ENCODE data around the gene IDH3B. TPM values are rescaled to one million over a fixed set of nuclear protein-coding genes. Genes with fewer than 3 reads are reported as not detected.
A peak's percentile ranks its signal among the peaks of the same experiment; 100 is the strongest.

The IDH3B gene
- total and polyA plus RNA-seq, 2 of the 13 experiments (the other 11 are each of a cell fraction or from before 2014, with no cell fraction given), result 215 to 254 TPM

DNA sequence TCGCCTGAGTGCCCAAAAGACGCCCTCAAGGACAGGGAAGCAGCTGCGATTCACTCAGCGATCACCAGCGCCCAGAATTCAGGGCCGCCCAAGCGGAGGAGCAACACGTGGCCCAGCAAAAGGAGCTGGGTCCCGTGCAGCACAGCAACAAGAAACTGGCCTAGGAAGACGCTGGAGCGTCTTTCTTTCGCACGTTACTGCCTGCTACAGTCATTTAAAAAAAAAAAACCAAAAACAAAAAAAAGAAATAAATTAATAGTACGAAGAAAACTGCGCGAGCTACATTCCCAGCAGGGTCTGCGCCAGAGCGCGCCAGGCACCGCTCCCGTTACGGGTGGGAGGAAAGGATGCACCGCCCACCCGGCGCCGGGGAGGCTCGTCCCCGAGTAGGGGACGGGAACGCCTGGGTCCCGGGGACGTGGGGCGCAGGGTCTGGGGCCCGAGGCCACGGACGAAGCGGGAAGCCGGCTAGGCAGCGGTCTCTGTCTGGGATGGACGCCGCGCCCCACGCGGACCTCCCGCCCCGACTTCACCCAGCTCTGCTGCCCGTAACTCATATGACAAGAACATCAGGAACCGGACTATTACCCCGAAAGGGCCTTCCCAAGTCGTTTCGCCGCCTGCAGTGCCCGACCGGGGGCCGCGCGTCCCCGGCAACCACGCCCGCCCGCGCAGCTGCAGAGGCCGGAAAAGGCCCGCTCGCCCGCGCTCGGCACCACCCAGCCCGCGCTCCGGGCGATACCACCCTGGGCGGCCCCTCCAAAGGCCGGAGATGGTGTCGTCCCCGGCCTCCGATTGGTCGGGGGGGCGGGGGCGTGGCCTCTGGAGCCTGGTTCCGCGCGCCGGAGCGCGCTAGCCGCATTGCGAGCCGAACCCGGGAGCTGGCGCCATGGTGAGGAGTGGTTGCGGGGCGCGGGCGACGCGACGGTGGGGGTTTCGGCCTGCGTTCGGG is 12.0 kb downstream of the IDH3B start, which contains the start of gene NOP56 (continued):
- TF ChIP-seq CCAR2 (optimal IDR thresholded peaks at IDR 0.05; ENCODE audit: low read depth, low read length), result peak; percentile 17
- TF ChIP-seq PTBP1 (IDR thresholded peaks at IDR 0.05; ENCODE audit: low read depth, low read length, poor library complexity, severe bottlenecking), result peak; percentile 61
- no peak for TF ChIP-seq TCF7L2 (IDR thresholded peaks at IDR 0.05; ENCODE audit: low read depth, low read length)
- peak; percentile 54 for TF ChIP-seq ZSCAN12 (CRISPR knock-in tag; IDR thresholded peaks at IDR 0.05)
- peak in 1 of 2 experiments; percentile 73; a peak in 2 of 4 replicates for TF ChIP-seq ATF4 (CRISPR knock-in tag; IDR thresholded peaks at IDR 0.05)
- peak; percentile 92; the same call in 1 of the 2 replicates for TF ChIP-seq KLF12 (CRISPR knock-in tag; IDR thresholded peaks at IDR 0.05; ENCODE audit: borderline replicate concordance)
- peak; percentile 41; the same call in 1 of the 2 replicates for TF ChIP-seq HCFC1 (IDR thresholded peaks at IDR 0.05; ENCODE audit: low read depth, low read length)
- TF ChIP-seq, protein P1, sequence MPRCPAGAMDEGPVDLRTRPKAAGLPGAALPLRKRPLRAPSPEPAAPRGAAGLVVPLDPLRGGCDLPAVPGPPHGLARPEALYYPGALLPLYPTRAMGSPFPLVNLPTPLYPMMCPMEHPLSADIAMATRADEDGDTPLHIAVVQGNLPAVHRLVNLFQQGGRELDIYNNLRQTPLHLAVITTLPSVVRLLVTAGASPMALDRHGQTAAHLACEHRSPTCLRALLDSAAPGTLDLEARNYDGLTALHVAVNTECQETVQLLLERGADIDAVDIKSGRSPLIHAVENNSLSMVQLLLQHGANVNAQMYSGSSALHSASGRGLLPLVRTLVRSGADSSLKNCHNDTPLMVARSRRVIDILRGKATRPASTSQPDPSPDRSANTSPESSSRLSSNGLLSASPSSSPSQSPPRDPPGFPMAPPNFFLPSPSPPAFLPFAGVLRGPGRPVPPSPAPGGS (CRISPR knock-in tag; IDR thresholded peaks at IDR 0.05), result peak; percentile 99
- no peak for TF ChIP-seq ZNF34 (CRISPR knock-in tag; IDR thresholded peaks at IDR 0.05; ENCODE audit: borderline replicate concordance)
- TF ChIP-seq TCF7 (IDR thresholded peaks at IDR 0.05; ENCODE audit: low read depth), result no peak
- peak; percentile 87 for TF ChIP-seq NFYC (CRISPR knock-in tag; IDR thresholded peaks at IDR 0.05)
- peak; percentile 99 for TF ChIP-seq SMAD1 (CRISPR knock-in tag; IDR thresholded peaks at IDR 0.05; ENCODE audit: borderline replicate concordance, low read depth)
- TF ChIP-seq ZNF362 (CRISPR knock-in tag; IDR thresholded peaks at IDR 0.05; ENCODE audit: borderline replicate concordance), result no peak
- TF ChIP-seq MXD3 (CRISPR knock-in tag; IDR thresholded peaks at IDR 0.05), result peak; percentile 98
- TF ChIP-seq ZBTB4 (CRISPR knock-in tag; IDR thresholded peaks at IDR 0.05; ENCODE audit: borderline replicate concordance), result no peak; the same call in 1 of the 2 replicates
- peak; percentile 91; the same call in 1 of the 2 replicates for TF ChIP-seq ZBTB42 (CRISPR knock-in tag; IDR thresholded peaks at IDR 0.05)
- peak; percentile 20; the same call in 1 of the 2 replicates for TF ChIP-seq U2AF2 (IDR thresholded peaks at IDR 0.05; ENCODE audit: low read depth, low read length)
- peak; percentile 41; the same call in 1 of the 2 replicates for TF ChIP-seq THYN1 (CRISPR knock-in tag; IDR thresholded peaks at IDR 0.05; ENCODE audit: borderline replicate concordance, low read depth)
- peak; percentile 75 for TF ChIP-seq ZC3H4 (CRISPR knock-in tag; IDR thresholded peaks at IDR 0.05; ENCODE audit: borderline replicate concordance)
- no peak for TF ChIP-seq MAFG (CRISPR knock-in tag; IDR thresholded peaks at IDR 0.05)

Measured in HepG2 (cell line).